ENCODE data around the gene RTF2.

DNA sequence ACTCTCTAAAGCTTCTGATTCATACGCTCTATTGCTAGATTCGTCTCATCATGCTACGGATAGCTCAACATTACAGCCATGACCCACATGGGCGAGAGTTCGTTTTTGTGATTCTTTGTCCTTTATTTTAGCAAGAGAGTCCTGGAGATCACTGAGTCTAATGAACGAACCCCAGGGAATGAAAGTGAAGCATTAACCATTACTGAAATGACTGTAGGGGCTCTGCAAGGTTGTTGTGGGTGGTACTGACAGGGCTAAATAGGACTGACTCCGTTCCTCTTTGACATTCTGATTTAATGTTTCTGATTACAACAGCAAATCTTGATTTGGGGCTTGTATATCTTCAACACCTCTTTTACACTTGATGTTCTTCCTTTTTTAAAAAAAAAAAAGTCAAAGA is 13.7 kb upstream of the RTF2 start:
- TF ChIP-seq EZH2phosphoT487 (IDR thresholded peaks at IDR 0.05; ENCODE audit: unreplicated experiment): no peak
- TF ChIP-seq, protein P1, sequence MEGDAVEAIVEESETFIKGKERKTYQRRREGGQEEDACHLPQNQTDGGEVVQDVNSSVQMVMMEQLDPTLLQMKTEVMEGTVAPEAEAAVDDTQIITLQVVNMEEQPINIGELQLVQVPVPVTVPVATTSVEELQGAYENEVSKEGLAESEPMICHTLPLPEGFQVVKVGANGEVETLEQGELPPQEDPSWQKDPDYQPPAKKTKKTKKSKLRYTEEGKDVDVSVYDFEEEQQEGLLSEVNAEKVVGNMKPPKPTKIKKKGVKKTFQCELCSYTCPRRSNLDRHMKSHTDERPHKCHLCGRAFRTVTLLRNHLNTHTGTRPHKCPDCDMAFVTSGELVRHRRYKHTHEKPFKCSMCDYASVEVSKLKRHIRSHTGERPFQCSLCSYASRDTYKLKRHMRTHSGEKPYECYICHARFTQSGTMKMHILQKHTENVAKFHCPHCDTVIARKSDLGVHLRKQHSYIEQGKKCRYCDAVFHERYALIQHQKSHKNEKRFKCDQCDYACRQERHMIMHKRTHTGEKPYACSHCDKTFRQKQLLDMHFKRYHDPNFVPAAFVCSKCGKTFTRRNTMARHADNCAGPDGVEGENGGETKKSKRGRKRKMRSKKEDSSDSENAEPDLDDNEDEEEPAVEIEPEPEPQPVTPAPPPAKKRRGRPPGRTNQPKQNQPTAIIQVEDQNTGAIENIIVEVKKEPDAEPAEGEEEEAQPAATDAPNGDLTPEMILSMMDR (conservative IDR thresholded peaks at IDR 0.05; ENCODE audit: low read depth in 2 of 2): no peak
- no peak for TF ChIP-seq POLR2AphosphoS5 (IDR thresholded peaks at IDR 0.05; ENCODE audit: low read depth)
- no peak for TF ChIP-seq EZH2 (IDR thresholded peaks at IDR 0.05; ENCODE audit: low read depth, unreplicated experiment)
- no peak for TF ChIP-seq JUNB (IDR thresholded peaks at IDR 0.05; ENCODE audit: unreplicated experiment)
- TF ChIP-seq, protein P2, sequence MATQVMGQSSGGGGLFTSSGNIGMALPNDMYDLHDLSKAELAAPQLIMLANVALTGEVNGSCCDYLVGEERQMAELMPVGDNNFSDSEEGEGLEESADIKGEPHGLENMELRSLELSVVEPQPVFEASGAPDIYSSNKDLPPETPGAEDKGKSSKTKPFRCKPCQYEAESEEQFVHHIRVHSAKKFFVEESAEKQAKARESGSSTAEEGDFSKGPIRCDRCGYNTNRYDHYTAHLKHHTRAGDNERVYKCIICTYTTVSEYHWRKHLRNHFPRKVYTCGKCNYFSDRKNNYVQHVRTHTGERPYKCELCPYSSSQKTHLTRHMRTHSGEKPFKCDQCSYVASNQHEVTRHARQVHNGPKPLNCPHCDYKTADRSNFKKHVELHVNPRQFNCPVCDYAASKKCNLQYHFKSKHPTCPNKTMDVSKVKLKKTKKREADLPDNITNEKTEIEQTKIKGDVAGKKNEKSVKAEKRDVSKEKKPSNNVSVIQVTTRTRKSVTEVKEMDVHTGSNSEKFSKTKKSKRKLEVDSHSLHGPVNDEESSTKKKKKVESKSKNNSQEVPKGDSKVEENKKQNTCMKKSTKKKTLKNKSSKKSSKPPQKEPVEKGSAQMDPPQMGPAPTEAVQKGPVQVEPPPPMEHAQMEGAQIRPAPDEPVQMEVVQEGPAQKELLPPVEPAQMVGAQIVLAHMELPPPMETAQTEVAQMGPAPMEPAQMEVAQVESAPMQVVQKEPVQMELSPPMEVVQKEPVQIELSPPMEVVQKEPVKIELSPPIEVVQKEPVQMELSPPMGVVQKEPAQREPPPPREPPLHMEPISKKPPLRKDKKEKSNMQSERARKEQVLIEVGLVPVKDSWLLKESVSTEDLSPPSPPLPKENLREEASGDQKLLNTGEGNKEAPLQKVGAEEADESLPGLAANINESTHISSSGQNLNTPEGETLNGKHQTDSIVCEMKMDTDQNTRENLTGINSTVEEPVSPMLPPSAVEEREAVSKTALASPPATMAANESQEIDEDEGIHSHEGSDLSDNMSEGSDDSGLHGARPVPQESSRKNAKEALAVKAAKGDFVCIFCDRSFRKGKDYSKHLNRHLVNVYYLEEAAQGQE (IDR thresholded peaks at IDR 0.05; ENCODE audit: unreplicated experiment): no peak
- no peak for TF ChIP-seq ZNF331 (CRISPR knock-in tag; IDR thresholded peaks at IDR 0.05; ENCODE audit: low read depth)
- TF ChIP-seq, protein P3, sequence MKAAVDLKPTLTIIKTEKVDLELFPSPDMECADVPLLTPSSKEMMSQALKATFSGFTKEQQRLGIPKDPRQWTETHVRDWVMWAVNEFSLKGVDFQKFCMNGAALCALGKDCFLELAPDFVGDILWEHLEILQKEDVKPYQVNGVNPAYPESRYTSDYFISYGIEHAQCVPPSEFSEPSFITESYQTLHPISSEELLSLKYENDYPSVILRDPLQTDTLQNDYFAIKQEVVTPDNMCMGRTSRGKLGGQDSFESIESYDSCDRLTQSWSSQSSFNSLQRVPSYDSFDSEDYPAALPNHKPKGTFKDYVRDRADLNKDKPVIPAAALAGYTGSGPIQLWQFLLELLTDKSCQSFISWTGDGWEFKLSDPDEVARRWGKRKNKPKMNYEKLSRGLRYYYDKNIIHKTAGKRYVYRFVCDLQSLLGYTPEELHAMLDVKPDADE (IDR thresholded peaks at IDR 0.05): no peak
- TF ChIP-seq CREB1 (CRISPR knock-in tag; IDR thresholded peaks at IDR 0.05; ENCODE audit: low read depth): no peak
